ENCODE data around the gene CACNA1F. TPM values are rescaled to one million over a fixed set of nuclear protein-coding genes. Genes with fewer than 3 reads are reported as not detected.
A peak's percentile ranks its signal among the peaks of the same experiment; 100 is the strongest.

CACNA1F gene
- total RNA-seq, 1 experiment from 2014 or later: not detected

GRCh38 chrX:49269010-49269766, 36.0 kb upstream of the CACNA1F start:
- DNase-seq: peak; percentile 98
- intact Hi-C loops (cut with micrococcal nuclease): loop anchor here (1.0 kb wide), 1 partner anchor 78 kb away; no protein-coding TSS in a partner anchor
- peaks cover 35% of the 10 kb centered on the region for H3K79me2 ChIP-seq (ENCODE audit: low read length)
- H3F3A ChIP-seq (ENCODE audit: low read length, unreplicated experiment): no peaks in the 10 kb centered on the region
- H2AFZ ChIP-seq (ENCODE audit: low read length): peak overlapping the region; percentile 83
- H3K4me3 ChIP-seq (ENCODE audit: low read length): peak overlapping the region; percentile 70
- H3K9ac ChIP-seq (ENCODE audit: low read length): peak overlapping the region; percentile 93
- H4K20me1 ChIP-seq (ENCODE audit: low read length): no peaks in the 10 kb centered on the region
- no peaks in the 10 kb centered on the region for H3K27me3 ChIP-seq (ENCODE audit: low read length)
- BruUV-seq (replicated peaks): no TSS peak
- no peaks in the 10 kb centered on the region for H3K9me3 ChIP-seq (ENCODE audit: low read length)
- H3K4me2 ChIP-seq (ENCODE audit: low read length): peak overlapping the region; percentile 95
- H3K27ac ChIP-seq (ENCODE audit: low read length): peak overlapping the region; percentile 84
- H3K9me2 ChIP-seq (replicated peaks; ENCODE audit: low read length): no peaks in the 10 kb centered on the region
- H3K36me3 ChIP-seq (ENCODE audit: low read depth, low read length): no peaks in the 10 kb centered on the region
- CTCF ChIA-PET: interaction anchor here (0.7 kb wide), 1 partner anchor 1317 kb away, joined by 3 read pairs; no protein-coding TSS in a partner anchor
- POLR2A ChIA-PET (ENCODE audit: unreplicated experiment): interaction anchor here (0.6 to 1.1 kb wide), 3 partner anchors 78 to 366 kb away, joined by 4 to 11 read pairs (median 4); no protein-coding TSS in a partner anchor
- peak; percentile 90 for ATAC-seq
- no peak for TF ChIP-seq EZH2 (IDR thresholded peaks at IDR 0.05; ENCODE audit: low read length, unreplicated experiment)
- TF ChIP-seq CTCF (conservative IDR thresholded peaks at IDR 0.05; ENCODE audit: low read depth, low read length): no peak
- no peak for TF ChIP-seq EZH2phosphoT487 (IDR thresholded peaks at IDR 0.05; ENCODE audit: borderline replicate concordance, low read length)
- H3K4me1 ChIP-seq (ENCODE audit: insufficient read depth, low read length): peaks cover 30% of the 10 kb centered on the region

- H3F3A ChIP-seq (ENCODE audit: low read length, unreplicated experiment): no peaks in the 10 kb centered on the region
- intact Hi-C loops (cut with micrococcal nuclease): loop anchor here (1.0 kb wide), 1 partner anchor 77 kb away; no protein-coding TSS in a partner anchor
These were observed 35.5 kb upstream of the CACNA1F start for GRCh38 chrX:49268702-49269009.

More at GRCh38 chrX:49268702-49269009, 35.5 kb upstream of the CACNA1F start:
- ChIA-PET CTCF (interaction anchor here (0.7 kb wide), 1 partner anchor 1317 kb away, joined by 3 read pairs; no protein-coding TSS in a partner anchor), POLR2A (ENCODE audit: unreplicated experiment) (interaction anchor here (0.6 to 1.1 kb wide), 3 partner anchors 78 to 365 kb away, joined by 4 to 11 read pairs (median 4); no protein-coding TSS in a partner anchor)
- H3K4me3 ChIP-seq (ENCODE audit: low read length): peak overlapping the region; percentile 70
- H4K20me1 ChIP-seq (ENCODE audit: low read length): no peaks in the 10 kb centered on the region
- H3K36me3 ChIP-seq (ENCODE audit: low read depth, low read length): no peaks in the 10 kb centered on the region
- H3K9me3 ChIP-seq (ENCODE audit: low read length): no peaks in the 10 kb centered on the region
- TF ChIP-seq CTCF (conservative IDR thresholded peaks at IDR 0.05; ENCODE audit: low read depth, low read length) (no peak), EZH2phosphoT487 (IDR thresholded peaks at IDR 0.05; ENCODE audit: borderline replicate concordance, low read length) (no peak), EZH2 (IDR thresholded peaks at IDR 0.05; ENCODE audit: low read length, unreplicated experiment) (no peak)
- peak overlapping the region; percentile 93 for H3K9ac ChIP-seq (ENCODE audit: low read length)
- H3K79me2 ChIP-seq (ENCODE audit: low read length): peaks cover 35% of the 10 kb centered on the region
- H2AFZ ChIP-seq (ENCODE audit: low read length): peak overlapping the region; percentile 54
- BruUV-seq (replicated peaks): TSS peak; percentile 97
- no peak for DNase-seq
- peak overlapping the region; percentile 35 for H3K27ac ChIP-seq (ENCODE audit: low read length)
- no peaks in the 10 kb centered on the region for H3K9me2 ChIP-seq (replicated peaks; ENCODE audit: low read length)
- peak overlapping the region; percentile 95 for H3K4me2 ChIP-seq (ENCODE audit: low read length)
- no peaks in the 10 kb centered on the region for H3K27me3 ChIP-seq (ENCODE audit: low read length)
- no peak for ATAC-seq
- peaks cover 30% of the 10 kb centered on the region for H3K4me1 ChIP-seq (ENCODE audit: insufficient read depth, low read length)
